Upper lobe of right lung (tissue), 1 donor: Measurements from ENCODE around the gene TDRD9. TPM values are rescaled to one million over a fixed set of nuclear protein-coding genes. Genes with fewer than 3 reads are reported as not detected.

Source experiments
- ATAC-seq: fragments of 200-7000 bp; cut with Tn5 transposase; one replicate; pipeline ENCODE4 v1.9.1; 2020; ENCODE audit warnings: mild to moderate bottlenecking, moderate library complexity
- DNase-seq: peaks from one replicate; pipeline ENCODE4 v3.0.0-alpha.2; 2020
- H3K27ac ChIP-seq: fragments of 200-600 bp; one replicate; pipeline ENCODE4 v1.8.0; 2022
- H3K27me3 ChIP-seq: fragments of 200-600 bp; one replicate; pipeline ENCODE4 v1.8.0; 2022; ENCODE audit warnings: mild to moderate bottlenecking
- H3K36me3 ChIP-seq: fragments of 200-600 bp; one replicate; pipeline ENCODE4 v1.8.0; 2022
- H3K4me1 ChIP-seq: fragments of 200-600 bp; one replicate; pipeline ENCODE4 v1.8.0; 2022
- H3K4me3 ChIP-seq: fragments of 200-600 bp; one replicate; pipeline ENCODE4 v1.8.0; 2022; ENCODE audit warnings: mild to moderate bottlenecking
- H3K9me3 ChIP-seq: fragments of 200-600 bp; one replicate; pipeline ENCODE4 v1.8.0; 2022
- intact Hi-C: fragments of 100-400 bp; cut with DNase I; formaldehyde crosslinking; loops from one replicate; pipeline ENCODE4 v1.11.0; 2022
- total RNA-seq: library from RNA; stranded (reverse); fragmentation: NEBNext Ultra II Directional; extraction: Animal tissue kit (Norgen Biotek cat#: 25700); gene quantifications from one replicate; pipeline ENCODE4 v1.2.1, GENCODE V29; 2021
- TF ChIP-seq, protein P1 (sequence below): fragments of 200-600 bp; IDR thresholded peaks from one replicate; pipeline ENCODE4 v1.8.0; 2022; ENCODE audit warnings: antibody characterized with exemption
- donor health status: DM: no; HTN: yes; CAD: no; lungs with severe emphysema.

The TDRD9 gene
- total RNA-seq, 1 donor from 2014 or later: 6.2 TPM

- H3K9me3 ChIP-seq: peaks cover 6% of the 10 kb centered on the region
- DNase-seq (no peak), ATAC-seq (no peak)
- H3K36me3 ChIP-seq: no peaks in the 10 kb centered on the region
- intact Hi-C loops: no loop called here
- H3K27ac ChIP-seq: no peak overlapping the region
- peaks cover 5% of the 10 kb centered on the region for H3K27me3 ChIP-seq
- no peaks in the 10 kb centered on the region for H3K4me1 ChIP-seq
- no peak overlapping the region for H3K4me3 ChIP-seq
- TF ChIP-seq, protein P1, sequence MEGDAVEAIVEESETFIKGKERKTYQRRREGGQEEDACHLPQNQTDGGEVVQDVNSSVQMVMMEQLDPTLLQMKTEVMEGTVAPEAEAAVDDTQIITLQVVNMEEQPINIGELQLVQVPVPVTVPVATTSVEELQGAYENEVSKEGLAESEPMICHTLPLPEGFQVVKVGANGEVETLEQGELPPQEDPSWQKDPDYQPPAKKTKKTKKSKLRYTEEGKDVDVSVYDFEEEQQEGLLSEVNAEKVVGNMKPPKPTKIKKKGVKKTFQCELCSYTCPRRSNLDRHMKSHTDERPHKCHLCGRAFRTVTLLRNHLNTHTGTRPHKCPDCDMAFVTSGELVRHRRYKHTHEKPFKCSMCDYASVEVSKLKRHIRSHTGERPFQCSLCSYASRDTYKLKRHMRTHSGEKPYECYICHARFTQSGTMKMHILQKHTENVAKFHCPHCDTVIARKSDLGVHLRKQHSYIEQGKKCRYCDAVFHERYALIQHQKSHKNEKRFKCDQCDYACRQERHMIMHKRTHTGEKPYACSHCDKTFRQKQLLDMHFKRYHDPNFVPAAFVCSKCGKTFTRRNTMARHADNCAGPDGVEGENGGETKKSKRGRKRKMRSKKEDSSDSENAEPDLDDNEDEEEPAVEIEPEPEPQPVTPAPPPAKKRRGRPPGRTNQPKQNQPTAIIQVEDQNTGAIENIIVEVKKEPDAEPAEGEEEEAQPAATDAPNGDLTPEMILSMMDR: no peak
These were observed 135.7 kb downstream of the TDRD9 start for GRCh38 chr14:104064003-104064402.

- H3K36me3 ChIP-seq: no peaks in the 10 kb centered on the region
- no peaks in the 10 kb centered on the region for H3K4me1 ChIP-seq
- ATAC-seq (no peak), DNase-seq (no peak)
- intact Hi-C loops: no loop called here
- TF ChIP-seq, protein P1: no peak
- H3K27me3 ChIP-seq: peaks cover 10% of the 10 kb centered on the region
- H3K27ac ChIP-seq: no peak overlapping the region
- H3K4me3 ChIP-seq: no peak overlapping the region
- H3K9me3 ChIP-seq: peaks cover 6% of the 10 kb centered on the region
These were observed 138.0 kb downstream of the TDRD9 start for GRCh38 chr14:104066279-104066678.

DNA sequence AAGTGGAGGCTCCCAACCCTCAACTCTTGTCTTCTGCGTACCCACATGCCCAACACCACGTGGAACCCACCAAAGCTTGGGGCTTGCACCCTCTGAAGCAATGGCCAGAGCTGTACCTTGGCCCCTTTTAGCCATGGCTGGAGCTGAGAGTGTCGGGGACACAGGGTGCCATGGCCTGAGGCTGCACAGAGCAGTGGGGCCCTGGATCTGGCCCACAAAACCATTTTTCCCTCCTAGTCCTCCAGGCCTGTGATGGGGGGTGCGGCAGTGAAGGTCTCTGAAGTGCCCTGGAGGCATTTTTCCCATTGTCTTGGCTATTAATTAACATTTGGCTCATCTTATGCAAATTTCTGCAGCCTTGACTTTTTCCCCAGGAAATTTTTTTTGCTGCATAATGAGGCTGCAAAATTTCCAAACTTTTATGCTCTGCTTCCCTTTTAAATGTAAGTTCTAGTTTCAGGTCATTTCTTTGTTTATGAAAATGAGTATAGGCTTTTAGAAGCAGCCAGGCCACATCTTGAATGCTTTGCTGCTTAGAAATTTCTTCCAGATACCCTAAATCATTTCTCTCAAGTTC, 138.6 kb downstream of the TDRD9 start:
- ATAC-seq (no peak), DNase-seq (no peak)
- intact Hi-C loops: no loop called here
- Histone ChIP-seq H3K27ac (no peak overlapping the region), H3K27me3 (peaks cover 10% of the 10 kb centered on the region), H3K4me3 (no peak overlapping the region), H3K4me1 (no peaks in the 10 kb centered on the region), H3K36me3 (no peaks in the 10 kb centered on the region), H3K9me3 (peaks cover 6% of the 10 kb centered on the region)
- TF ChIP-seq, protein P1: no peak

DNA sequence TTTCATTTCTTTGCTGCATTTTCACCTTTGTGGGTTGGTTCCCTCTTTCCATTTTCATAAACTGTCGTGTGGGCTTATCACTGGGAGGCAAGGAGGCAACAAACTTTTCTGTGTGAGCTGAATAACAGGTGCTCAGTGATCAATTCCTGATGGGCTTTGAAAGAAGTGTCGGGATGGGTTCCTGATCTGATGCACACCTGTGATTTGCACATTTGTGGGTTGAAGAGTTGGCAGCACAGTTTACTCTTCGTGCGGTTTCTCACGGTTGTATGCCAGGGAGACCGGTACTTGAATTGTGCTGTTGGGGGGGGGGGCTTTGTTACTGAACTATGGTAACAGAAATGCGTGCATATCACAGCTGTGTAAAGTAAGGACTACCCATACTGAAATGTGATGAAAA, 141.3 kb downstream of the TDRD9 start:
- TF ChIP-seq, protein P1: no peak
- no peaks in the 10 kb centered on the region for H3K36me3 ChIP-seq
- ATAC-seq: no peak
- H3K4me3 ChIP-seq: no peak overlapping the region
- no peaks in the 10 kb centered on the region for H3K4me1 ChIP-seq
- intact Hi-C loops: no loop called here
- no peak for DNase-seq
- no peak overlapping the region for H3K27ac ChIP-seq
- peaks cover 6% of the 10 kb centered on the region for H3K27me3 ChIP-seq
- H3K9me3 ChIP-seq: peaks cover 6% of the 10 kb centered on the region

DNA sequence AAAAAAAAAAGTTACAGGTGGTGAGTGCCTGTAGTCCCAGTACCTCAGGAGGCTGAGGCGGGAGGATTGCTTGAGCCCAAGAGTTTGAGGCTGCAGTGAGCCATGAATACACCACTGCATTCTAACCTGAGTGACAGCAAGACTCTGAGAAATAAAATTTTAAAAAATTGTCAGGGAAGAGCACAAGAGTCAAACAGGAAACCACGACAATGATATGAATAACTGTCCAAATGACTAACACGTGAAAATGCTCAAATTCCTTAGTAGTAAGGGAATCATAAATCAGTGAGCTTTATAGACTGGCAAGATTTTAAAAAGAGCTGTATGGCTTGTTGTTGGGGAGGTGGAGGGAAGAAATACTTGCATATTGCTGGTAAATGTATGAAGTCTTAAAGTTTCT, 144.3 kb downstream of the TDRD9 start:
- DNase-seq (no peak), ATAC-seq (no peak)
- no peaks in the 10 kb centered on the region for H3K9me3 ChIP-seq
- H3K4me3 ChIP-seq: no peak overlapping the region
- intact Hi-C loops: no loop called here
- H3K27ac ChIP-seq: no peak overlapping the region
- peaks cover 6% of the 10 kb centered on the region for H3K27me3 ChIP-seq
- no peaks in the 10 kb centered on the region for H3K4me1 ChIP-seq
- H3K36me3 ChIP-seq: no peaks in the 10 kb centered on the region
- TF ChIP-seq, protein P1: no peak

DNA sequence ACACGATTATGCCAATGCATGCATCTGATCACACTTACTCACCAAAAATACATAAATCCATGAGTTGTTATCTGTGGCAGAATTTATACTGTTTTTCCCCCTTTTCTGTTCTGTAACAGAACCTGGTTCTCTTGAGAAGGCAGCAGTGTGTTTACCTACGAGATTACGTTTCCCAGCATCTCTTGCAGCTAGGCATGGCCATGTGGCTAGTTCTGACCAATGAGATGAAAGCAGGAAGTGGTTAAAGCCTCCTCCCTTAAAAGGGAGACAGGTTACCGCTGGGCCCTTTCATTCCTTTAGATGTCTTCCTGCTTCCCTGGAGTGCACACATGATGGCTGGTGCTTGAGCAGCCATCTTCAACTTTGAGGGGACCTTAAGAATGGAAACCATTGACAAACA, 145.5 kb downstream of the TDRD9 start:
- H3K9me3 ChIP-seq: no peaks in the 10 kb centered on the region
- intact Hi-C loops: no loop called here
- peaks cover 6% of the 10 kb centered on the region for H3K27me3 ChIP-seq
- no peak overlapping the region for H3K4me3 ChIP-seq
- H3K4me1 ChIP-seq: no peaks in the 10 kb centered on the region
- H3K27ac ChIP-seq: no peak overlapping the region
- no peak for DNase-seq
- TF ChIP-seq, protein P1: no peak
- ATAC-seq: no peak
- H3K36me3 ChIP-seq: no peaks in the 10 kb centered on the region
